OCI-LY7 (cell line): ENCODE results near the gene EGFR.

ENCODE experiments used
- CTCF ChIP-seq: fragments of 200-600 bp; sonication (generic); conservative IDR thresholded peaks from 2 replicates; pipeline ENCODE4 v1.5.1; 2014; ENCODE audit warnings: mild to moderate bottlenecking, antibody characterized with exemption, low read length, moderate library complexity, mixed read lengths
- EZH2phosphoT487 ChIP-seq: fragments of 200-600 bp; sonication (generic); IDR thresholded peaks from 2 replicates; pipeline ENCODE4 v1.6.1; 2018; ENCODE audit warnings: low read depth, borderline replicate concordance, mild to moderate bottlenecking, mixed run types, antibody characterized with exemption, low read length, moderate library complexity, mixed read lengths

- no peak for TF ChIP-seq CTCF
- TF ChIP-seq EZH2phosphoT487 = no peak
These were observed 156.0 kb downstream of the EGFR start for GRCh38 chr7:55174856-55175255.
